KMS-11 (cell line): ENCODE data around the gene CLDN15.
A peak's percentile ranks its signal among the peaks of the same experiment; 100 is the strongest.

ENCODE experiments used
- H2AFZ ChIP-seq: fragments of 200-600 bp; sonication (generic); 2 replicates; pipeline ENCODE4 v1.6.1; 2016; ENCODE audit warnings: antibody characterized with exemption, mixed run types, low read depth
- H3K27ac ChIP-seq: fragments of 200-600 bp; sonication (generic); 2 replicates; pipeline ENCODE4 v1.6.1; 2016; ENCODE audit warnings: mild to moderate bottlenecking, mixed run types
- H3K27me3 ChIP-seq: fragments of 200-600 bp; sonication (generic); 2 replicates; pipeline ENCODE4 v1.6.1; 2017; ENCODE audit warnings: mild to moderate bottlenecking, low read depth, mixed run types, moderate library complexity; ENCODE audit not compliant: insufficient read depth
- H3K36me3 ChIP-seq: fragments of 200-600 bp; sonication (generic); 2 replicates; pipeline ENCODE4 v1.6.1; 2017; ENCODE audit warnings: mild to moderate bottlenecking, mixed run types; ENCODE audit not compliant: insufficient read depth
- H3K4me1 ChIP-seq: fragments of 200-600 bp; sonication (generic); 2 replicates; pipeline ENCODE4 v1.6.1; 2016; ENCODE audit warnings: mild to moderate bottlenecking, low read depth, mixed run types; ENCODE audit not compliant: poor library complexity, severe bottlenecking
- H3K4me2 ChIP-seq: fragments of 200-600 bp; sonication (generic); 2 replicates; pipeline ENCODE4 v1.7.0; 2016; ENCODE audit warnings: mild to moderate bottlenecking, mixed run types
- H3K4me3 ChIP-seq: fragments of 200-600 bp; sonication (generic); IDR thresholded peaks from 2 replicates; pipeline ENCODE4 v1.6.1; 2017; ENCODE audit warnings: low read depth, low read length, mixed read lengths; ENCODE audit not compliant: insufficient read depth
- H3K79me2 ChIP-seq: fragments of 200-600 bp; sonication (generic); 2 replicates; pipeline ENCODE4 v1.6.1; 2016; ENCODE audit warnings: low read depth, mixed run types; ENCODE audit not compliant: insufficient read depth
- H3K9ac ChIP-seq: fragments of 200-600 bp; sonication (generic); 2 replicates; pipeline ENCODE4 v1.6.1; 2016; ENCODE audit warnings: mild to moderate bottlenecking, mixed run types
- H4K20me1 ChIP-seq: fragments of 200-600 bp; sonication (generic); 2 replicates; pipeline ENCODE4 v1.6.1; 2016; ENCODE audit warnings: mild to moderate bottlenecking, mixed run types; ENCODE audit not compliant: insufficient read depth
- TF ChIP-seq, protein P1 (sequence below): fragments of 200-600 bp; sonication (generic); conservative IDR thresholded peaks from 2 replicates; pipeline ENCODE4 v1.6.1; 2017; ENCODE audit warnings: low read depth, mild to moderate bottlenecking, antibody characterized with exemption, low read length, moderate library complexity, mixed read lengths

Gene CLDN15

GRCh38 chr7:101251871-101252659 is 14.5 kb upstream of the CLDN15 start:
- Histone ChIP-seq H2AFZ (peak overlapping the region; percentile 73), H3K4me3 (peak overlapping the region; percentile 52), H3K27me3 (peaks cover 25% of the 10 kb centered on the region), H3K36me3 (no peaks in the 10 kb centered on the region), H3K9ac (peak overlapping the region; percentile 59; the same call in 1 of the 2 replicates), H3K79me2 (peaks cover 27% of the 10 kb centered on the region), H3K4me2 (peak overlapping the region; percentile 58), H3K27ac (peak overlapping the region; percentile 31; the same call in 1 of the 2 replicates), H3K4me1 (peaks cover 19% of the 10 kb centered on the region), H4K20me1 (no peaks in the 10 kb centered on the region)
- TF ChIP-seq, protein P1, sequence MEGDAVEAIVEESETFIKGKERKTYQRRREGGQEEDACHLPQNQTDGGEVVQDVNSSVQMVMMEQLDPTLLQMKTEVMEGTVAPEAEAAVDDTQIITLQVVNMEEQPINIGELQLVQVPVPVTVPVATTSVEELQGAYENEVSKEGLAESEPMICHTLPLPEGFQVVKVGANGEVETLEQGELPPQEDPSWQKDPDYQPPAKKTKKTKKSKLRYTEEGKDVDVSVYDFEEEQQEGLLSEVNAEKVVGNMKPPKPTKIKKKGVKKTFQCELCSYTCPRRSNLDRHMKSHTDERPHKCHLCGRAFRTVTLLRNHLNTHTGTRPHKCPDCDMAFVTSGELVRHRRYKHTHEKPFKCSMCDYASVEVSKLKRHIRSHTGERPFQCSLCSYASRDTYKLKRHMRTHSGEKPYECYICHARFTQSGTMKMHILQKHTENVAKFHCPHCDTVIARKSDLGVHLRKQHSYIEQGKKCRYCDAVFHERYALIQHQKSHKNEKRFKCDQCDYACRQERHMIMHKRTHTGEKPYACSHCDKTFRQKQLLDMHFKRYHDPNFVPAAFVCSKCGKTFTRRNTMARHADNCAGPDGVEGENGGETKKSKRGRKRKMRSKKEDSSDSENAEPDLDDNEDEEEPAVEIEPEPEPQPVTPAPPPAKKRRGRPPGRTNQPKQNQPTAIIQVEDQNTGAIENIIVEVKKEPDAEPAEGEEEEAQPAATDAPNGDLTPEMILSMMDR = no peak

DNA sequence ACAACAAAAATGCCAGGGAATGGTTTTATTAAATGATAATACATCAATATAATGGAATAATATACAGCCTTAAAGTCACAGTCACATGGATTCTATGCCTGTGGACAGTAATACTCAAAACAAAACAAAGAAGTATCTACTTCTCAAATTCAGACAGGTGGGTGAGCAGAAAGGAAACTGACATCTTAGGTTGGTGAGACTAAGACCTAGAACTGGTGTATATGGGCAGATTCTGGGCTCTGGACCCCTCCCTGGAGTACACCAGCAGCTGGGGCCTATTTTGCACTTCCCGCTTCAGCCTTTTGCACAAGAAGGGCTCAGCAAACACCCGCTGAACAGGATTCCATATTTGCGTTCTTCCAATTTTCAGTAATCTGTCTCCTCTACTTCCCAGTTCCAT is 12.7 kb upstream of the CLDN15 start:
- Histone ChIP-seq H3K27me3 (peaks cover 9% of the 10 kb centered on the region), H3K9ac (no peak overlapping the region), H3K4me3 (no peak overlapping the region), H3K79me2 (peaks cover 27% of the 10 kb centered on the region), H3K4me1 (peaks cover 20% of the 10 kb centered on the region), H2AFZ (no peak overlapping the region), H3K36me3 (no peaks in the 10 kb centered on the region), H4K20me1 (no peaks in the 10 kb centered on the region), H3K27ac (no peak overlapping the region), H3K4me2 (peak overlapping the region; percentile 58; the same call in 1 of the 2 replicates)
- TF ChIP-seq, protein P1 = no peak

GRCh38 chr7:101248276-101248675 is 10.7 kb upstream of the CLDN15 start:
- Histone ChIP-seq H3K4me3 (no peak overlapping the region), H3K79me2 (peaks cover 36% of the 10 kb centered on the region), H4K20me1 (no peaks in the 10 kb centered on the region), H3K27ac (no peak overlapping the region), H2AFZ (no peak overlapping the region), H3K9ac (no peak overlapping the region), H3K4me1 (peaks cover 29% of the 10 kb centered on the region), H3K4me2 (no peak overlapping the region), H3K36me3 (no peaks in the 10 kb centered on the region), H3K27me3 (no peaks in the 10 kb centered on the region)
- TF ChIP-seq, protein P1 = no peak

DNA sequence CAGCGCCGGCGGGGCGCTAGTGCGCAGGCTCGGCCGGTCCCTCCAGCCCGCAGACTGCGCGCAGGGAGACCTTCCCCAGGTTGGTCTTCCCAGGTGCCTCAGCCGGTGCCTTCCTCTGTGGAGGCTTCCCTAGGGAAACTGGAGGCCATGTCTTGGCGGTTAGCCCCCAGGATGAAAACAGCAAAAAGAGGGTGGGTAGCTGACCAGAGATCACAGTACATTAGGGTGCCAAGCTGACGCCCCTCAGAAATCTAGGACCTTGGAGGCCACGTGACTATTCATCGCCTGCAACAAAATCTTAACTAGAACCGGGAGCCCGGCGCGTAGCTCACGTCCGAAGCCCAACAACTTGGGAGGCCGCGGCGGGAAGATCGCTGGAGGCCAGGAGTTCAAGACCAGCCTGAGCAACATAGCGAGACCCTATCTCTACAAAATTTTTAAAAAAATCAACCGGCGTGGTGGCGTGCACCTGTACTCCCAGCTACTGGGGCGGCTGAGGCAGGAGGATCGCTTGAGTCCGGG is 7.6 kb upstream of the CLDN15 start:
- H4K20me1 ChIP-seq = no peaks in the 10 kb centered on the region
- no peak overlapping the region for H3K4me3 ChIP-seq
- no peaks in the 10 kb centered on the region for H3K36me3 ChIP-seq
- peak overlapping the region; percentile 93 for H3K4me2 ChIP-seq
- no peaks in the 10 kb centered on the region for H3K27me3 ChIP-seq
- peak overlapping the region; percentile 68 for H2AFZ ChIP-seq
- H3K27ac ChIP-seq = peak overlapping the region; percentile 89; the same call in 1 of the 2 replicates
- H3K79me2 ChIP-seq = peaks cover 29% of the 10 kb centered on the region
- H3K4me1 ChIP-seq = peaks cover 21% of the 10 kb centered on the region
- TF ChIP-seq, protein P1 = no peak
- peak overlapping the region; percentile 93; the same call in 1 of the 2 replicates for H3K9ac ChIP-seq
